CD8-positive, alpha-beta memory T cell (primary cell): ENCODE results near the gene RHOA. TPM values are rescaled to one million over a fixed set of nuclear protein-coding genes. Genes with fewer than 3 reads are reported as not detected.
A peak's percentile ranks its signal among the peaks of the same experiment; 100 is the strongest.

Source experiments
- CTCF ChIA-PET: fragments of 350-600 bp; sonication (Branson Sonifier 250); formaldehyde crosslinking; loops from one replicate; lab custom pipeline; 2021; ENCODE audit warnings: antibody characterized with exemption; lab: Charles Lee
- POLR2A ChIA-PET: fragments of 350-600 bp; sonication (Branson Sonifier 250); formaldehyde crosslinking; loops from one replicate; lab custom pipeline; 2021; ENCODE audit warnings: antibody characterized with exemption; lab: Charles Lee
- DNase-seq, 5 donors: peaks; one replicate each; pipeline versions ENCODE4 v3.0.0 to v3.0.0-alpha.2; 2020 to 2022; ENCODE audit warnings: mixed read lengths in 1 of 5
- H3K27ac ChIP-seq: one replicate; pipeline ENCODE4 v1.7.0; 2013; ENCODE audit warnings: low read depth, mild to moderate bottlenecking, low read length, moderate library complexity
- H3K27me3 ChIP-seq: 2 replicates; pipeline ENCODE4 v1.7.0; 2013; ENCODE audit warnings: low read length, mild to moderate bottlenecking; ENCODE audit not compliant: insufficient read depth, poor library complexity, severe bottlenecking
- H3K36me3 ChIP-seq: 2 replicates; pipeline ENCODE4 v1.7.0; 2013; ENCODE audit warnings: mild to moderate bottlenecking, low read length, moderate library complexity; ENCODE audit not compliant: insufficient read depth
- H3K4me1 ChIP-seq: 2 replicates; pipeline ENCODE4 v1.7.0; 2013; ENCODE audit warnings: mild to moderate bottlenecking, low read length, moderate library complexity; ENCODE audit not compliant: insufficient read depth
- H3K4me3 ChIP-seq: 2 replicates; pipeline ENCODE4 v1.7.0; 2013; ENCODE audit warnings: mild to moderate bottlenecking, low read length
- H3K9me3 ChIP-seq: 2 replicates; pipeline ENCODE4 v1.7.0; 2013; ENCODE audit warnings: mild to moderate bottlenecking, low read length
- H3K27ac Mint-ChIP-seq, 8 donors: one replicate each; pipeline ENCODE4 v1.8.0; 2020 to 2021; ENCODE audit warnings: mixed read lengths in 8 of 8, mild to moderate bottlenecking in 6 of 8, inconsistent platforms in 3 of 8, moderate library complexity in 3 of 8
- H3K27me3 Mint-ChIP-seq, 2 donors: one replicate each; pipeline ENCODE4 v1.8.0; 2020 to 2021; ENCODE audit warnings: mixed read lengths in 2 of 2, mild to moderate bottlenecking in 1 of 2, moderate library complexity in 1 of 2
- H3K36me3 Mint-ChIP-seq, 3 donors: one replicate each; pipeline ENCODE4 v1.8.0; 2020 to 2021; ENCODE audit warnings: mixed read lengths in 3 of 3, inconsistent platforms in 1 of 3, mild to moderate bottlenecking in 1 of 3
- H3K4me1 Mint-ChIP-seq, 3 donors: one replicate each; pipeline ENCODE4 v1.8.0; 2020 to 2021; ENCODE audit warnings: mixed read lengths in 3 of 3, inconsistent platforms in 1 of 3, mild to moderate bottlenecking in 1 of 3
- H3K4me3 Mint-ChIP-seq, 7 donors: one replicate each; pipeline ENCODE4 v1.8.0; 2020 to 2021; ENCODE audit warnings: mixed read lengths in 7 of 7, mild to moderate bottlenecking in 6 of 7, moderate library complexity in 4 of 7, inconsistent platforms in 2 of 7
- H3K9me3 Mint-ChIP-seq, 5 donors: one replicate each; pipeline ENCODE4 v1.8.0; 2020 to 2022; ENCODE audit warnings: mixed read lengths in 5 of 5, mild to moderate bottlenecking in 3 of 5, moderate library complexity in 2 of 5, inconsistent platforms in 1 of 5
- polyA plus RNA-seq: library from polyadenylated mRNA; unstranded; fragments of 300-500 nt; fragmentation: Illumina TruSeq; gene quantifications from one replicate; pipeline ENCODE4 v1.2.3, GENCODE V29; 2021
- total RNA-seq, 2 experiments: library from RNA; stranded (reverse); gene quantifications; one replicate each; pipeline ENCODE4 v1.2.3, GENCODE V29; 2021

RHOA gene
- total RNA-seq, result 100 to 1,000 TPM; 478 to 506 TPM
- polyA plus RNA-seq, result 678 TPM

DNA sequence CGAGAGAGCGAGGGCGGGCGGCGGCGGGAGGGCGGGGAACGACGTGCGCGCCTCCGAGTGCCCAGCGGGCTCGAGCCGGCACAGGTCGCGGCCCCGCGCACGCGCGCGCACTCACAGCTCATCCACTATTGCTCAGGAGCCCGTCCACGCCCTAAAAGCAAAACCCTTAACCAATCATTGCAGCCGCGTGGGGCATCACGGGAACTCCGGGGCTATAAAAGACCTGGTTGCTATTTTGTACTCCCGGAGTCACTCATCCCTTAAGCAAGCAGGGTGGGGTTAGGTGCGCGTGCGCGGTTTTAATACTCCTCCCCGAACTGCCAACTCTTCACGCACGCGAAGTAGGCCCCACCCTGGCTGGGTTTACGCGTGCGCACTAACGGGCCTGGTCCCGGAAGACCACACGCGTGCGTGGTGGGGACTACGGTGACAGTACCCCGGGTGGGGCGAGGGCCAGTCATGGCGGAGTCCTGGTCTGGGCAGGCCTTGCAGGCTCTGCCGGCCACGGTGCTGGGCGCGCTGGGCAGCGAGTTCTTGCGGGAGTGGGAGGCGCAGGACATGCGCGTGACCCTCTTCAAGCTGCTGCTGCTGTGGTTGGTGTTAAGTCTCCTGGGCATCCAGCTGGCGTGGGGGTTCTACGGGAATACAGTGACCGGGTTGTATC lies at the start of gene RHOA, which contains the start of gene TCTA:
Gene RHOA (minus strand): TSS at position 9 of the 664 bp plus-strand sequence. CDS start 36,387 bp downstream, outside the sequence.
Gene TCTA (plus strand): TSS at position 456 of the 664 bp plus-strand sequence. CDS start 4 bp downstream, at position 460.
- ChIA-PET POLR2A (interaction anchor here (0.6 to 3.4 kb wide), 14 partner anchors 8 to 423 kb away, joined by 3 to 53 read pairs (median 5); partner anchors contain the start of genes DAG1, GPX1, NDUFAF3 and NICN1), CTCF (interaction anchor here (1.2 to 3.1 kb wide), 5 partner anchors 16 to 303 kb away, joined by 4 to 19 read pairs (median 7); partner anchors contain the start of genes DAG1, NICN1 and USP4)
- no peaks in the 10 kb centered on the region for H3K9me3 Mint-ChIP-seq
- peak; percentile 98 to 100 (median 99) for DNase-seq
- no peaks in the 10 kb centered on the region for H3K27me3 ChIP-seq
- H3K4me1 Mint-ChIP-seq, result peaks cover 69 to 82% (median 74%) of the 10 kb centered on the region in 3 donors
- peaks cover 0 to 27% (median 1%) of the 10 kb centered on the region in 3 donors for H3K36me3 Mint-ChIP-seq
- peak within 1 kb of the TSS; percentile 88 to 96 (median 94) for H3K4me3 Mint-ChIP-seq
- peaks cover 76% of the 10 kb centered on the region for H3K4me1 ChIP-seq
- H3K36me3 ChIP-seq, result peaks cover 6% of the 10 kb centered on the region
- H3K27ac Mint-ChIP-seq, result peak within 1 kb of the TSS; percentile 90 to 97 (median 96)
- H3K4me3 ChIP-seq, result peak within 1 kb of the TSS; percentile 93
- peak within 1 kb of the TSS; percentile 95 for H3K27ac ChIP-seq
- H3K9me3 ChIP-seq, result no peaks in the 10 kb centered on the region
- H3K27me3 Mint-ChIP-seq, result peaks cover 0 to 2% of the 10 kb centered on the region in 2 donors

DNA sequence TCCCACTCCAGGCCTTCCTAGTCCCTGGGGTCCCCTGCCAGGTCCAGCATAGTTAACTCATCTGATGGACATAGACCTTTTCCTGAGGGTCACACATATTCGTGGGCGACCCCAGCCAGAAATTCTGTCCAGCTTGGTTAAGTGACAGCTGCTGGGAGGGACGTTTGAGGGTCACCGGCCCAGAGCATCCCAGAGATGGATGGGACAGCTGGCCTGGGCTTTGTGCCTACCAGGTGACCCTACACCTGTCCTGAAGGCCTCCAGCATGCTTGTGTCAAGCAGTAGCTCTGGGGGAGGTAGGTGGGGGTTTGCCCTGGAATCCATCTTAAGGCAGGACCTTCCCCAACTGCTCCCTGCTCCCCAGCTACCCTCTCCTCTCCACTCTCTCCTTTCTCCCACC lies 49.2 kb upstream of the RHOA start:
- no peaks in the 10 kb centered on the region for H3K4me1 ChIP-seq
- no peaks in the 10 kb centered on the region for H3K4me1 Mint-ChIP-seq
- no peaks in the 10 kb centered on the region for H3K9me3 ChIP-seq
- no peaks in the 10 kb centered on the region for H3K27me3 ChIP-seq
- H3K27ac Mint-ChIP-seq, result no peak overlapping the region
- no peak for DNase-seq
- H3K4me3 Mint-ChIP-seq, result no peak overlapping the region
- H3K36me3 Mint-ChIP-seq, result no peaks in the 10 kb centered on the region
- ChIA-PET CTCF (interaction anchor here (1.1 to 2.0 kb wide), 2 partner anchors 9 to 12 kb away, joined by 3 to 8 read pairs; partner anchors contain the start of gene DAG1), POLR2A (no interaction called here)
- no peaks in the 10 kb centered on the region for H3K36me3 ChIP-seq
- no peaks in the 10 kb centered on the region for H3K9me3 Mint-ChIP-seq
- H3K27ac ChIP-seq, result no peak overlapping the region
- no peak overlapping the region for H3K4me3 ChIP-seq
- H3K27me3 Mint-ChIP-seq, result no peaks in the 10 kb centered on the region

DNA sequence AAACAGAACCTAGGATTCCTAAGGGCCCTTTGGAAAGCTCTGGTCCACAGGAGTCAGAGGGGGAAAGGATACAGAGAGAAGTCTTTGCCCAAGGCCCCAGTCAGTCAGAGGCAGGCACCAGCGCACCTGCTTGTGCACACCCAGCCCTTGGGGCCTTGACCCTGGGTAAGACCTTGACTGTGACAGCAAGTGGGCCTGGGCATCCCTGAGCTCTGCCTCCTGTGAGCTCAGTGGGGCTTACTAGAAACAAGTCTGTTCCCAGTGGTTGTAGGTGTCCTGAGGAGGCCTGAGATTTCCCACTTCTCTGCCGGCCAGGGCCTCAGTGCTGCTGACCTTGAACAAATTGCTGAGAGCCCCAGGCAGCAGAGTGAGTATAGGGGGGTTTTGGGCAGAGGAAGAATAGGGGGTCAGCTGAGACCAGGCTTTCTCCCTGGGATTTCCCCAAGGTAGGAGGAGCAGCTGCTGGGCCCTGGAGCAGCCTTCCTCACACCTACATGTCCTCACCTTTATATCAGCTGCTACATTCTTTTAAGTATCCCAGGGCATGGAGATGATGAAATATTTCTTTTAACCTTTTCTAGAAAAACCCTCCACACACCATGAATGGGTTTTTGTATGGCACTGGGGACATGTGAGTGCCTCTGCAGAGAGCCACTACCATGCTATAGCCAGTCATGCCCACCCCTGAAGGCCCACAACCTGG lies 48.6 kb upstream of the RHOA start:
- CTCF ChIA-PET, result interaction anchor here (2.0 to 2.3 kb wide), 2 partner anchors 11 to 120 kb away, joined by 4 to 8 read pairs; partner anchors contain the start of gene USP4
- Mint-ChIP-seq H3K36me3 (no peaks in the 10 kb centered on the region), H3K27ac (peak overlapping the region in 1 of 8 donors; percentile 54), H3K9me3 (no peaks in the 10 kb centered on the region), H3K27me3 (no peaks in the 10 kb centered on the region), H3K4me3 (no peak overlapping the region), H3K4me1 (no peaks in the 10 kb centered on the region)
- Histone ChIP-seq H3K36me3 (no peaks in the 10 kb centered on the region), H3K4me3 (no peak overlapping the region), H3K4me1 (no peaks in the 10 kb centered on the region), H3K27ac (no peak overlapping the region), H3K27me3 (no peaks in the 10 kb centered on the region), H3K9me3 (no peaks in the 10 kb centered on the region)
- POLR2A ChIA-PET, result no interaction called here
- no peak for DNase-seq

DNA sequence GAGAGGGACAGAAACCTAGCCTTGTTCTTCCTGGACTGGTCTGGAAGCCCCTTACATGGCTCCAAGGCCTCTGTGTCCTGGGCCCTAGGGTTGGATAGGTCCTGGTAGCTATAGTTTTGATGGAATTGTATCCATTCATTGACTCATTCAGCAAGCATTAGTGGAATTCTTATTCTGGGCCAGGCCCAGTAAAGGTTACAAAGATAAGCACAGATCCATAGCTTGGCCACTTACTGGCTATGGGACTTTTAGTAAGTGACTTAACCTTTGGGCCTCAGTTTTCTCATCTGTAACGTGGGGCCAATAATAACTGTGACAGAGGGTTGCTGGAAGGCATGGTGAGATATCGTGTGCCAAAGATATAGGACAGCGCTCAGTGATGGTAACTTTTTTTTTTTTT lies 44.7 kb upstream of the RHOA start:
- DNase-seq, result no peak
- Histone ChIP-seq H3K4me1 (no peaks in the 10 kb centered on the region), H3K9me3 (no peaks in the 10 kb centered on the region), H3K27ac (no peak overlapping the region), H3K4me3 (no peak overlapping the region), H3K27me3 (no peaks in the 10 kb centered on the region), H3K36me3 (no peaks in the 10 kb centered on the region)
- Mint-ChIP-seq H3K4me3 (no peak overlapping the region), H3K9me3 (no peaks in the 10 kb centered on the region), H3K4me1 (no peaks in the 10 kb centered on the region), H3K36me3 (no peaks in the 10 kb centered on the region), H3K27me3 (no peaks in the 10 kb centered on the region), H3K27ac (no peak overlapping the region)
- POLR2A ChIA-PET, result no interaction called here
- CTCF ChIA-PET, result interaction anchor here (0.6 kb wide), 1 partner anchor 116 kb away, joined by 3 read pairs; the partner anchor contains the start of gene USP4

DNA sequence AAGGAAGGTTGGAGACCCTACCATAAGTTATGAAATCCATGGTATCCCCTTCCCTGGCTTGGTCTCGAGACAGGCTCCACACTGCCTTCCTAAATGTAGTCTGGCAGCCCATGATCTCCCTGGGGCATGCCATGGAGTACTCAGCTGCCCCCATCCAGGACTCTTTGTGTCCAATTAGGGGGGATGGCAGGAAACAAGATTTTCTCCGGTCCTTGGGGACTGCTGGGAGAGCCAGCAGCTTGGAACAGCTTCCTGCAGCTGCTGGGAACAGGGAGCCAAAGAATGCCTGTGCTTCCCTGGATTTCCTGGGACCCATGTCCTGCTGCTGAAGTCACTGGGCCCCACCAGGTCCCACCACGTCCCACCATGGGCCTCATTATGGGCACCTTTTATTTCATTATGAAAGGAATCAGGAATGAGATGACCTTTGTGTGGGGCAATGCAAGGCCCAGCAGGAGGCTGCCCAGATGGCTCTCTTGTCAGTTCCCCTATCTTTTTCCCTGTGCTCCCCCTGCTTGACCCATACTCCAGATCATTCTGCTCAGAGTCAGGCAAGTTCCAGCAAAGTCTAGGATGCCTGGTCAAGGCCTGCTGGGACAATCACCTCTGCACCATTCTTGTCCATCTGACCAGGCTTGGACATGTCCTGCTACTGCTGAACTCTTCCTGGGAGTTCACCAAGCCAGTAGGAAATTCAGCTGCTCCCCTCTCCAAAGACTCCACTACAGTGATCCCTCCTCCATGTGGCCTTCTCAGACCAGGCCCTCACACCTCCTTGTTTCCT lies 43.3 kb upstream of the RHOA start:
- no peaks in the 10 kb centered on the region for H3K9me3 ChIP-seq
- H3K4me3 Mint-ChIP-seq, result no peak overlapping the region
- H3K4me3 ChIP-seq, result no peak overlapping the region
- no peaks in the 10 kb centered on the region for H3K27me3 Mint-ChIP-seq
- no peaks in the 10 kb centered on the region for H3K9me3 Mint-ChIP-seq
- CTCF ChIA-PET, result interaction anchor here (2.6 kb wide), 1 partner anchor 115 kb away, joined by 11 read pairs; the partner anchor contains the start of gene USP4
- H3K27ac ChIP-seq, result no peak overlapping the region
- H3K4me1 ChIP-seq, result no peaks in the 10 kb centered on the region
- H3K36me3 ChIP-seq, result no peaks in the 10 kb centered on the region
- peak overlapping the region in 1 of 8 donors; percentile 12 for H3K27ac Mint-ChIP-seq
- H3K4me1 Mint-ChIP-seq, result no peaks in the 10 kb centered on the region
- H3K27me3 ChIP-seq, result no peaks in the 10 kb centered on the region
- no peak for DNase-seq
- H3K36me3 Mint-ChIP-seq, result no peaks in the 10 kb centered on the region
- POLR2A ChIA-PET, result no interaction called here

DNA sequence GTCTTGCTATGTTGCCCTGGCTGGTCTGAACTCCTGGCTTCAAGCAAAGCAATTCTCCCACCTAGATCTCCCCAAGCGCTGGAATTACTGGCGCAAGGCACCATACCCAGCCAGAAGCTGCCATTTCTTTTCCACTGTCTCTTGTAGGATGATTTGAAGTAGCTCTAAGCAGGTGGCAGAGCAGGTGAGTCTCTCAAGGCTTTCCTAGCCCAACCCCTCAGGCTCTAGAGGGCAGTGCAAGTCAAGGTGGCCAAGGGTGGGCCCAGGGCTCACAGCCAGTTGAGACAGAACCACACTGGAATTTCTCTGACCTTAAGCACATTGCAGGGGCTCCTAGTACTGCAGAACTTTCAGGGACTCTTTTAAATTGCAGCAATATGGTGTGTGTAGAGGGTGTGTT lies 42.7 kb upstream of the RHOA start:
- H3K4me1 Mint-ChIP-seq, result no peaks in the 10 kb centered on the region
- H3K9me3 Mint-ChIP-seq, result no peaks in the 10 kb centered on the region
- no peaks in the 10 kb centered on the region for H3K27me3 ChIP-seq
- no peaks in the 10 kb centered on the region for H3K9me3 ChIP-seq
- peak overlapping the region in 3 of 8 donors; percentile 2 to 79 (median 61) for H3K27ac Mint-ChIP-seq
- no peak overlapping the region for H3K27ac ChIP-seq
- H3K4me1 ChIP-seq, result no peaks in the 10 kb centered on the region
- ChIA-PET CTCF (interaction anchor here (0.9 to 2.6 kb wide), 2 partner anchors 13 to 114 kb away, joined by 4 to 11 read pairs; partner anchors contain the start of gene USP4), POLR2A (interaction anchor here (0.9 kb wide), 1 partner anchor 15 kb away, joined by 4 read pairs; no protein-coding TSS in a partner anchor)
- H3K36me3 Mint-ChIP-seq, result no peaks in the 10 kb centered on the region
- H3K36me3 ChIP-seq, result no peaks in the 10 kb centered on the region
- H3K27me3 Mint-ChIP-seq, result no peaks in the 10 kb centered on the region
- H3K4me3 Mint-ChIP-seq, result no peak overlapping the region
- no peak for DNase-seq
- no peak overlapping the region for H3K4me3 ChIP-seq

DNA sequence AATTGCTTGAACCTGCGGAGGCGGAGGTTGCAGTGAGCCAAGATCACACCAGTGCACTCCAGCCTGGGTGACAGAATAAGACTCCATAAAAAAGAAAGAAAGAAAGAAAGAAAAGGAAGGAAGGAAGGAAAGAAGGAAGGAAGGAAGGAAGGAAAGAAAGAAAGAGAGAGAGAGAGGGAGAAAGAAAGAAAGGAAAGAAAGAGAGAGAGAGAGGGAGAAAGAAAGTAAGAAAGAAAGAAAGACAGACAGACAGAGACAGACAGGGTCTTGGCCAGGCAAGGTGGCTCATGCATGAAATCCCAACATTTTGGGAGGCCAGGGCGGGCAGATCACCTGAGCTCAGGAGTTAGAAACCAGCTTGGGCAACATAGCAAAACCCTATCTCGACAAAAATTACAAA lies 41.8 kb upstream of the RHOA start:
- Histone ChIP-seq H3K27me3 (no peaks in the 10 kb centered on the region), H3K36me3 (no peaks in the 10 kb centered on the region), H3K9me3 (no peaks in the 10 kb centered on the region), H3K4me1 (no peaks in the 10 kb centered on the region), H3K27ac (no peak overlapping the region), H3K4me3 (no peak overlapping the region)
- DNase-seq, result no peak
- CTCF ChIA-PET, result interaction anchor here (0.9 to 2.6 kb wide), 3 partner anchors 14 to 114 kb away, joined by 4 to 11 read pairs (median 4); partner anchors contain the start of gene USP4
- POLR2A ChIA-PET, result interaction anchor here (0.9 kb wide), 1 partner anchor 16 kb away, joined by 4 read pairs; no protein-coding TSS in a partner anchor
- Mint-ChIP-seq H3K9me3 (no peaks in the 10 kb centered on the region), H3K36me3 (no peaks in the 10 kb centered on the region), H3K27ac (peak overlapping the region in 1 of 8 donors; percentile 4), H3K4me1 (peaks cover 4 to 5% (median 4%) of the 10 kb centered on the region in 3 donors), H3K4me3 (no peak overlapping the region), H3K27me3 (no peaks in the 10 kb centered on the region)
